ENCODE measurements around the gene FPR2.

DNA sequence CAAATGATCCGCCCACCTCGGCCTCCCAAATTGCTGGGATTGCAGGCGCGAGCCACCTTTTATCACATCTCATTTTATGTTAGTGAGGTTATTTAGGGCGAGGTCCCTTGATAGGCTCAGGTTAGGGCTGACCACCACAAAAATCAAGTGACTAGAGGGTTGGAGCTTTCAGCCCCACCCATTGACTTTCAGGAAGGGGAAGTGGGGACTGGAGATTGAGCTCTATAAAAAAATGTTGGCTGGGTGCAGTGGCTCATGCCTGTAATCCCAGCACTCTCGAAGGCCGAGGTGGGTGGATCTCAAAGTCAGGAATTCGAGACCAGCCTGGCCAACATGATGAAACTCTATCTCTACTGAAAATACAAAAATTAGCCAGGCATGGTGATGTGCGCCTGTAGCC lies 54.1 kb downstream of the FPR2 start:
- TF ChIP-seq, protein P1, sequence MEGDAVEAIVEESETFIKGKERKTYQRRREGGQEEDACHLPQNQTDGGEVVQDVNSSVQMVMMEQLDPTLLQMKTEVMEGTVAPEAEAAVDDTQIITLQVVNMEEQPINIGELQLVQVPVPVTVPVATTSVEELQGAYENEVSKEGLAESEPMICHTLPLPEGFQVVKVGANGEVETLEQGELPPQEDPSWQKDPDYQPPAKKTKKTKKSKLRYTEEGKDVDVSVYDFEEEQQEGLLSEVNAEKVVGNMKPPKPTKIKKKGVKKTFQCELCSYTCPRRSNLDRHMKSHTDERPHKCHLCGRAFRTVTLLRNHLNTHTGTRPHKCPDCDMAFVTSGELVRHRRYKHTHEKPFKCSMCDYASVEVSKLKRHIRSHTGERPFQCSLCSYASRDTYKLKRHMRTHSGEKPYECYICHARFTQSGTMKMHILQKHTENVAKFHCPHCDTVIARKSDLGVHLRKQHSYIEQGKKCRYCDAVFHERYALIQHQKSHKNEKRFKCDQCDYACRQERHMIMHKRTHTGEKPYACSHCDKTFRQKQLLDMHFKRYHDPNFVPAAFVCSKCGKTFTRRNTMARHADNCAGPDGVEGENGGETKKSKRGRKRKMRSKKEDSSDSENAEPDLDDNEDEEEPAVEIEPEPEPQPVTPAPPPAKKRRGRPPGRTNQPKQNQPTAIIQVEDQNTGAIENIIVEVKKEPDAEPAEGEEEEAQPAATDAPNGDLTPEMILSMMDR (IDR thresholded peaks at IDR 0.05) = no peak
- TF ChIP-seq POLR2AphosphoS5 (IDR thresholded peaks at IDR 0.05) = no peak
- no peak for TF ChIP-seq POLR2A (IDR thresholded peaks at IDR 0.05)
